Mucosa of descending colon (tissue), 3 donors: ENCODE results near the gene GNB3. TPM values are rescaled to one million over a fixed set of nuclear protein-coding genes. Genes with fewer than 3 reads are reported as not detected.
"Not testable (repeated sequence)": the region's sequence is repeated elsewhere in the genome, so short reads cannot be mapped to it uniquely, and the experiment has no call there.

Experiments used
- ATAC-seq: fragments of 200-7000 bp; cut with Tn5 transposase; one replicate; pipeline ENCODE4 v1.9.1; 2020; ENCODE audit warnings: mild to moderate bottlenecking, moderate library complexity
- DNase-seq, 3 donors: peaks; one replicate each; pipeline ENCODE4 v3.0.0-alpha.2; 2020
- H3K36me3 ChIP-seq: fragments of 200-600 bp; one replicate; pipeline ENCODE4 v1.8.0; 2021; ENCODE audit warnings: low read depth, mild to moderate bottlenecking
- H3K4me1 ChIP-seq: fragments of 200-600 bp; one replicate; pipeline ENCODE4 v1.8.0; 2021; ENCODE audit warnings: low read depth, mild to moderate bottlenecking
- H3K4me3 ChIP-seq: fragments of 200-600 bp; one replicate; pipeline ENCODE4 v1.8.0; 2021; ENCODE audit warnings: mild to moderate bottlenecking
- H3K9me3 ChIP-seq: fragments of 200-600 bp; one replicate; pipeline ENCODE4 v1.8.0; 2021; ENCODE audit warnings: mild to moderate bottlenecking
- CTCF ChIP-seq: fragments of 200-600 bp; IDR thresholded peaks from one replicate; pipeline ENCODE4 v1.8.0; 2022; ENCODE audit warnings: antibody characterized with exemption, mild to moderate bottlenecking
- intact Hi-C, 2 donors: fragments of 100-400 bp; cut with DNase I in 1 of 2; cut with micrococcal nuclease in 1 of 2; formaldehyde crosslinking; loops; one replicate each; pipeline versions ENCODE4 v1.11.0 to v1.11.1; 2022; cut with DNase I, micrococcal nuclease
- total RNA-seq, 3 donors: library from RNA; stranded (reverse); fragmentation: NEBNext Ultra II Directional in 2 of 3; extraction: Animal tissue kit (Norgen Biotek cat#: 25700) in 2 of 3; gene quantifications; one replicate each; pipeline versions ENCODE4 v1.2.1 to v1.2.4, GENCODE V29; 2021 to 2023
- donor health status: DM: no; HTN: no; CAD: no; lungs with moderate emphysema.
- donor health status: DM: no; HTN: no; CAD: no.
- donor health status: DM: no; HTN: yes; CAD: no.

Gene GNB3
- total RNA-seq, 3 donors from 2014 or later = 0.38 to 5.3 (median 0.96) TPM

- intact Hi-C loops = no loop called here
- Histone ChIP-seq H3K9me3 (no peaks in the 10 kb centered on the region), H3K36me3 (peaks cover 7% of the 10 kb centered on the region), H3K4me3 (no peak overlapping the region), H3K4me1 (peaks cover 10% of the 10 kb centered on the region)
- DNase-seq (peak in 1 of 3 donors; percentile 46), ATAC-seq (no peak)
- TF ChIP-seq CTCF = no peak
These were observed 23.0 kb downstream of the GNB3 start for GRCh38 chr12:6863586-6864321.

- H3K9me3 ChIP-seq, H3K36me3 ChIP-seq, intact Hi-C loops, H3K4me3 ChIP-seq, ATAC-seq: not testable (repeated sequence)
- peak in 1 of 3 donors; percentile 21 for DNase-seq
- H3K4me1 ChIP-seq = peaks cover 20% of the 10 kb centered on the region
These were observed 24.6 kb downstream of the GNB3 start for GRCh38 chr12:6865307-6865706.

GRCh38 chr12:6866163-6866919 is 25.6 kb downstream of the GNB3 start:
- peaks cover under 1% of the 10 kb centered on the region for H3K36me3 ChIP-seq
- DNase-seq (peak; percentile 44 to 64 (median 55)), ATAC-seq (no peak)
- H3K4me3 ChIP-seq = no peak overlapping the region
- peaks cover 26% of the 10 kb centered on the region for H3K4me1 ChIP-seq
- no peaks in the 10 kb centered on the region for H3K9me3 ChIP-seq
- TF ChIP-seq CTCF = no peak
- intact Hi-C loops = no loop called here

- no peaks in the 10 kb centered on the region for H3K9me3 ChIP-seq
- H3K4me3 ChIP-seq = peak overlapping the region; percentile 99
- DNase-seq (peak in 1 of 3 donors; percentile 92), ATAC-seq (peak; percentile 2)
- peaks cover 32% of the 10 kb centered on the region for H3K4me1 ChIP-seq
- no peak for TF ChIP-seq CTCF
- no peaks in the 10 kb centered on the region for H3K36me3 ChIP-seq
- intact Hi-C loops = no loop called here
These were observed 26.2 kb downstream of the GNB3 start for GRCh38 chr12:6866920-6867412.

GRCh38 chr12:6867413-6868210 is 26.9 kb downstream of the GNB3 start, which contains the start of gene TPI1:
Gene TPI1 (plus strand): TSS chr12:6867531. CDS start chr12:6867567, 36 bp downstream.
- DNase-seq = peak; percentile 80 to 91 (median 88)
- Histone ChIP-seq H3K4me1 (peaks cover 35% of the 10 kb centered on the region), H3K9me3 (no peaks in the 10 kb centered on the region), H3K36me3 (no peaks in the 10 kb centered on the region), H3K4me3 (peak within 1 kb of the TSS; percentile 99)
- no peak for TF ChIP-seq CTCF
- intact Hi-C loops = no loop called here
- ATAC-seq = peak; percentile 84
